H1 (cell line): ENCODE results near the gene HLA-F.

Experiments used
- ATF2 ChIP-seq: IDR thresholded peaks from 2 replicates; pipeline ENCODE4 v1.6.1; 2012; ENCODE audit warnings: low read length, inconsistent platforms
- CREB1 ChIP-seq: IDR thresholded peaks from 2 replicates; pipeline ENCODE4 v1.6.1; 2012; ENCODE audit warnings: inconsistent platforms
- CTCF ChIP-seq, 3 experiments: IDR thresholded peaks; 1 replicate in 2 of 3; 2 replicates in 1 of 3; pipeline versions ENCODE4 v1.5.1 to v1.6.1; 2011; ENCODE audit warnings: low read length in 3 of 3, mild to moderate bottlenecking in 3 of 3, inconsistent platforms in 2 of 3, low read depth in 1 of 3, moderate library complexity in 1 of 3; ENCODE audit not compliant: insufficient read depth in 1 of 3; ENCODE audit errors: control extremely low read depth in 1 of 3
- FOSL1 ChIP-seq: IDR thresholded peaks from 2 replicates; pipeline ENCODE4 v1.6.1; 2011; ENCODE audit warnings: mild to moderate bottlenecking, low read depth, low read length, moderate library complexity; ENCODE audit not compliant: insufficient read depth

GRCh38 chr6:29763491-29764289 lies 40.5 kb downstream of the HLA-F start:
- no peak for TF ChIP-seq CREB1
- TF ChIP-seq CTCF (IDR thresholded peaks at IDR 0.05; ENCODE audit: control extremely low read depth in 1 of 3, insufficient read depth in 1 of 3, low read depth in 1 of 3, low read length in 3 of 3): no peak
- TF ChIP-seq FOSL1: no peak
- TF ChIP-seq ATF2: no peak
